Stimulated activated CD4-positive, alpha-beta T cell treated with anti-CD3 and anti-CD28 coated beads, Interleukin-2, amount 100 ng/mL, for 48 hours (primary cell): ENCODE results near the gene CDH4.
"Not testable (repeated sequence)": the region's sequence is repeated elsewhere in the genome, so short reads cannot be mapped to it uniquely, and the experiment has no call there.

Experiments used
- DNase-seq, 2 donors: peaks; one replicate each; pipeline ENCODE4 v3.0.0-alpha.2; 2020

The CDH4 gene

DNA sequence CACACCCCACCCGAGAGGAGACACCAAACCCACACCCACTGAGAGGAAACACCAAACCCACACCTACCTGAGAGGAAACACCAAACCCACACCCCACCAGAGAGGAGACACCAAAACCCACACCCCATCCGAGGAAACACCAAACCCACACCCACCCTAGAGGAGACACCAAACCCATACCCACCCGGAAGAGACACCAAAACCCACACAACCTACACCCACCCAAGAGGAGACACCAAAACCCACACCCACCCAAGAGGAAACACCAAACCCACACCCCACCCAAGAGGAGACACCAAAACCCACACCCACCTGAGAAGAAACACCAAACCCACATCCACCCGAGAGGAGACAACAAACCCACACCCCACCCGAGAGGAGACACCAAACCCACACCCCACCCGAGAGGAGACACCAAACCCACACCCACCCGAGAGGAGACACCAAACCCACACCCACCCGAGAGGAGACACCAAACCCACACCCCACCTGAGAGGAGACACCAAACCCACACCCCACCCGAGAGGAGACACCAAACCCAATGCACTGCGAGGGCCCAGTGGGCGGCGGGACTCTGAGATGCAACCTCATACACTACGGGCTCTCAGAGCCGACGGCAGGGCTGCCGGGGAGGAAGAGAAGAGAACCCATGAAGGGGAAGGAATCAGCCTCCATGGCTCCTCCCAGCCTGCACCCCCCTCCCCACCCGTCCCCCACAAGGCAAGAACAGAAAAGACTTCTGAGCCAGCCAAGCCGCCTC is 730.3 kb downstream of the CDH4 start:
- no peak for DNase-seq

DNA sequence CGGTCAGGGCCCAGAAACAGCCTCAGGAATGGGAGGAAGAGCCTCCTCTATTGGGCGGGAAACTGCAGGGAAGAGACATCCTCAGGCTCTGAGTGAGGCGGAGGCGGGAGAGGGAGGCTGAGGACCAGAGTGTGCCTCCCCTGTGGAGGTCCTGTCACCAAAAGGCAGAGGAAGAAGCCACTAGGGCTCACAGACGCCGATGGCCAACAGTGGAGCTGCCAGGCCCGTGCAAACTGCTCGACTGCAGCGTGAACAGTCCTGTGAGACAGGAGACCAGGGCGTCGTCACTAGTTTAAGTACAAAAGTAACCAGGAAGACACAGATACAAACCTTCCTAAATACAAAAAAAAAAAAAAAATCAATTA is 730.9 kb downstream of the CDH4 start:
- DNase-seq, result no peak

DNA sequence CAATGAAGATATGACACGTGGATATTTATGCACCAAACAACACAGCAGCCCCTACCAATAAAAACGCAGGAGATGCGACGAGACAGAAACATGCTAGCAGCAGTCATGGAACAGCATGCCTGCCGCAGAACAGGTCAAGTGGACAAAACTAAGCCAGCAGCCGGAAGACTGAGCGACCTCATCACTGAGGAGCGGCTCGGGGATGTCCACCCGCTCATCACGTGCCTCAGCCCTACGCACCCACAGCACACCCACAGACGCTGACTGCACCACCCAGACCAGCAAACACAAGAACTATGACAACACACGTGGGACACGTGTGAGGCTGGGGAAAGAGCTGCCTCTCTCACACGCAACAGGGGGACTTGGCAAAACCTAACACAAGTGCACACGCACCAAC is 731.9 kb downstream of the CDH4 start:
- no peak for DNase-seq

DNA sequence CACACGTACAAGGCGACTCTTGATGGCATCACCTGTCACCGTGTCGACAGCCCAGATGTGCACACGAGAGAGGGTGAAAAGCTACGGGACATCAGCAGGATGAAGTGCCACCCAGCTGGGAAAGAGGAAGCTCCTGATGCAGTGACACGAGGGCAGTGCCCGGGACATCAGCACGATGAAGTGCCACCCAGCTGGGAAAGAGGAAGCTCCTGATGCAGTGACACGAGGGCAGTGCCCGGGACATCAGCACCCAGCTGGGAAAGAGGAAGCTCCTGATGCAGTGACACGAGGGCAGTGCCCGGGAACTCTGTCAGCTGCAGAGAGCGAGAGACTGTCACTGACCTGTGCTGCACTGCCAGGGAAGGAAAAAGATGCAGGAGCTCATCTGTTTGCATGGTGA is 732.4 kb downstream of the CDH4 start:
- not testable (repeated sequence) for DNase-seq

DNA sequence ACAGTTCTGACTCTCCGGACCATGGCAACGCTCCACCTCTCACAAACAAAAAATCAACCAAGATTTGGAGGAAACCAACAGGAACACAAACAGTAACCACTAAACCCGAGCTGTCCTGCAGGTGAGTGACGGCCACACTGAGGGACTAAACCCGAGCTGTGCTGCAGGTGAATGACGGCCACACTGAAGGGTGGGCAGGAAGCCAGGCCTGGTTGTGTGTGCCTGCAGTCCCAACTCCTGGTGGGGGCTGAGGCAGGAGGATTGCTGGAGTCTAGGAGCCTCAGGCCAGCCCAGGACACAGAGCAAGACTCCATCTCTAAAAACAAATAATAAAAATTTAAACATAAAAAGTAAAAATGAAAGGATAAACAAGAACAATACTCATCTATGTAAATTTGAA is 733.0 kb downstream of the CDH4 start:
- no peak for DNase-seq

DNA sequence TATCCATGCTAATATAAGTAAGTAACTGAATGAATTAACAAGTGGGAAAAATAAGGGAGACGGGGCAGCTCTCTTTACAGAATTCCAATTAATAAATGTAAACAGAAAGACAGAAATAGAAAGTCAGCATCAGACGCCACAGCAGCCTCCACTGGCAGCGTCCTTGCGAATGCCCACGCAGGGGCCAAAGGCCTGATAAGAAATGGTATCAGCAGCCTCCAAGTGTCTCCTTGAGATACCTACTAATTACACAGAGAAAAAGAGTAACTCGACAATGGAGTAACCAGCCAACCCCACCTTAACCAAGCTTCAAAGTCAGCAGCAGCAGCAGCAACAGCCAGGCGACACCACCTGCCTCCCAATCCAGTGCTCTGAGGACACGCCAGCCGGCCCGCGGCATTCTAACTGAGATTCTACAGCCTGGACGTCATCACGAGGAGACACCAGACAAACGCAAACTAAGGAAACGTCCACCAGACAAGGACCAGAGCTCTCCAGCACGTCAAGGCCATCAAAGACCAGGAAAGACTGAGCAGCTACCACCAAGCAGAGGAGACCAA is 734.8 kb downstream of the CDH4 start:
- no peak for DNase-seq

DNA sequence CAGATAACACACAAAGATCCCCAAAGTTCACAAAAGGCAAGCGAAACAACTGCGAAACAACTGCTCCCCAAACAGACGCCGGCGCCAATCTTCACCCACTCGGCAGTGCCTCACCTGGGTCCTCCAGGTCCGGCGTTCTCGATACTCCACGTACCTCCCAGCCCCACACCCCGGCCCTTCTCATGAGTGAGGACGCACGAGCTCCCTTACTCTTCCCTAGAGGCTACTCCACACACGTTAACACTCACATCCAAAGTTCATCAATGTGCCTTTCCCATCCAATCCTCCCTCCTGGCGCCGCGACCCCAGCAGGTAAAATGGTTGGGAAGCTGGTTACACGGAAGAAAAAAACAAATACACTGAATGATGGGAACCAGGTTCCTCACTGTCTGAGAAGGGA is 736.6 kb downstream of the CDH4 start:
- no peak for DNase-seq

- no peak for DNase-seq
Observed at GRCh38 chr20:61989741-61990140, 737.7 kb downstream of the CDH4 start.
